SU-DHL-6 (cell line): ENCODE data around the gene ARSD.
"Not testable (repeated sequence)": the region's sequence is repeated elsewhere in the genome, so short reads cannot be mapped to it uniquely, and the experiment has no call there.

Source experiments
- H2AFZ ChIP-seq: fragments of 200-600 bp; sonication (generic); 2 replicates; pipeline ENCODE4 v1.6.1; 2014; ENCODE audit warnings: low read depth, mild to moderate bottlenecking, moderate library complexity, mixed read lengths, antibody characterized with exemption, low read length; ENCODE audit not compliant: severe bottlenecking
- H3F3A ChIP-seq: fragments of 200-600 bp; shearing (Covaris generic); 2 replicates; pipeline ENCODE4 v1.6.0; 2016; ENCODE audit warnings: antibody characterized with exemption, mild to moderate bottlenecking; ENCODE audit not compliant: insufficient read depth
- H3K27ac ChIP-seq: fragments of 200-600 bp; sonication (generic); 2 replicates; pipeline ENCODE4 v1.5.1; 2016; ENCODE audit warnings: low read depth, mild to moderate bottlenecking, low read length, moderate library complexity, mixed read lengths
- H3K27me3 ChIP-seq: fragments of 200-600 bp; sonication (generic), shearing (Covaris generic); 2 replicates; pipeline ENCODE4 v1.6.0; 2014; ENCODE audit warnings: mild to moderate bottlenecking, low read length
- H3K36me3 ChIP-seq: fragments of 200-600 bp; sonication (generic); 2 replicates; pipeline ENCODE4 v1.6.1; 2014; ENCODE audit warnings: mild to moderate bottlenecking, low read length, mixed read lengths
- H3K4me2 ChIP-seq: fragments of 300-600, 200-600 bp; shearing (Covaris generic), sonication (generic); 2 replicates; pipeline ENCODE4 v1.6.0; 2014; ENCODE audit warnings: low read length, low read depth, mild to moderate bottlenecking; ENCODE audit not compliant: poor library complexity, severe bottlenecking
- H3K4me3 ChIP-seq: fragments of 200-600 bp; sonication (generic); 2 replicates; pipeline ENCODE4 v1.5.1; 2014; ENCODE audit warnings: antibody characterized with exemption, low read length, mild to moderate bottlenecking, mixed read lengths; ENCODE audit not compliant: insufficient read depth, poor library complexity, severe bottlenecking
- H3K79me2 ChIP-seq: fragments of 200-600 bp; sonication (generic); 2 replicates; pipeline ENCODE4 v1.6.1; 2014; ENCODE audit warnings: mild to moderate bottlenecking, low read length, moderate library complexity; ENCODE audit not compliant: insufficient read depth
- H3K9ac ChIP-seq: fragments of 200-600 bp; sonication (generic); 2 replicates; pipeline ENCODE4 v1.7.0; 2014; ENCODE audit warnings: mild to moderate bottlenecking, low read length
- H3K9me2 ChIP-seq: fragments of 200-600 bp; sonication (generic); replicated peaks from 2 replicates; pipeline ENCODE4 v1.6.1; 2014; ENCODE audit warnings: low read length; ENCODE audit not compliant: insufficient read depth
- H3K9me3 ChIP-seq: fragments of 200-600 bp; sonication (generic); 2 replicates; pipeline ENCODE4 v1.6.1; 2014; ENCODE audit warnings: low read length, mixed read lengths; ENCODE audit not compliant: insufficient read depth
- H4K20me1 ChIP-seq: fragments of 200-600 bp; sonication (generic); 2 replicates; pipeline ENCODE4 v1.6.1; 2014; ENCODE audit warnings: low read depth, mild to moderate bottlenecking, antibody characterized with exemption, low read length, moderate library complexity, mixed read lengths
- CTCF ChIP-seq: fragments of 200-600 bp; sonication (generic); IDR thresholded peaks from one replicate; pipeline ENCODE4 v1.5.1; 2017; ENCODE audit warnings: antibody characterized with exemption, mild to moderate bottlenecking, low read length, moderate library complexity; ENCODE audit not compliant: insufficient read depth, poor library complexity, severe bottlenecking
- EZH2phosphoT487 ChIP-seq: fragments of 200-600 bp; sonication (generic), shearing (Covaris generic); conservative IDR thresholded peaks from 2 replicates; pipeline ENCODE4 v1.6.1; 2018; ENCODE audit warnings: mild to moderate bottlenecking, antibody characterized with exemption, low read length, moderate library complexity, mixed read lengths

Gene ARSD

DNA sequence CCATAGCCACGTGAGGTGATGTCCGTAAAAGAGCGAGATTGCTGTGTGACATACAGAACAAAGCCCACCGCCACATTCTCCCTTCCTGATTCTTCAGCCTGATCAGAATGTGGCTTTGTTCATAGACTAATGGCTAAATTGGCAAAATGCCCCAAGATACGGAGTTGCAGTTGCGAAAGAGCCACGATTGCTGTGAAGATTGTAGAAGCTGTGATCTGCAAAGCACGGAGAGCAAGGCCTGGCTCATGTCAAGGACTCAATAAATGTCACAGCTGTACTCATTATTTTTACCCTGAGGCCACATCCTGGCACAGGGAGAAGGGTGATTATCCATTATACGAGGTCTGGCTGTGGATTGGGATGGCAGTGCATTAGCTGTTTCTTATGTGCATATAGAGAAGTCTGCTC is 34.2 kb downstream of the ARSD start:
- no peaks in the 10 kb centered on the region for H3K9me2 ChIP-seq
- H3K36me3 ChIP-seq: no peaks in the 10 kb centered on the region
- H3K4me2 ChIP-seq: no peak overlapping the region
- no peaks in the 10 kb centered on the region for H3K9me3 ChIP-seq
- no peak overlapping the region for H2AFZ ChIP-seq
- no peak overlapping the region for H3K27ac ChIP-seq
- no peaks in the 10 kb centered on the region for H3F3A ChIP-seq
- no peak overlapping the region for H3K4me3 ChIP-seq
- TF ChIP-seq EZH2phosphoT487: no peak
- no peak for TF ChIP-seq CTCF
- H4K20me1 ChIP-seq: no peaks in the 10 kb centered on the region
- H3K9ac ChIP-seq: no peak overlapping the region
- H3K79me2 ChIP-seq: no peaks in the 10 kb centered on the region
- H3K27me3 ChIP-seq: no peaks in the 10 kb centered on the region

DNA sequence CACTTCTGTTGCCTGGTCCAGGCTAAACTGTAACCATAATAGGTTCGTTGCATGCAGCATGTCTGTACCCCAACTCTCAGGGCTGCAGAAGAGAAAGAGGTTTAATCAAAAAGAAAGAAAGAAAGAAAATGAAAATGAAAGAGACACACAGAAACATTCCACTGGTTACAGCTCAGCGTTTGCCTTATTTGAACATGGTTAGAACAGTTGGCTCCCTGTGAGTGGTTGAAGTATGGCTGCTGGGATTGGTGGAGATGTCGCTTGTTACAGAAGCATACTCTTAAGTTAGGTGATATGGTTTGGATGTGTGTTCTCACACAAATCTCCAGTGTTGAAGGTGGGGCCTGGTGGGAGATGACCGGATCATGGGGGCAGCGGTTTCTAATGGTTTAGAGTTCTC is 36.3 kb downstream of the ARSD start:
- no peaks in the 10 kb centered on the region for H3K9me2 ChIP-seq
- no peak overlapping the region for H3K9ac ChIP-seq
- no peak for TF ChIP-seq EZH2phosphoT487
- TF ChIP-seq CTCF: no peak
- no peaks in the 10 kb centered on the region for H3K79me2 ChIP-seq
- no peak overlapping the region for H3K4me3 ChIP-seq
- no peak overlapping the region for H3K27ac ChIP-seq
- no peaks in the 10 kb centered on the region for H4K20me1 ChIP-seq
- H3K27me3 ChIP-seq: no peaks in the 10 kb centered on the region
- H3F3A ChIP-seq: no peaks in the 10 kb centered on the region
- H2AFZ ChIP-seq: no peak overlapping the region
- H3K4me2 ChIP-seq: no peak overlapping the region
- H3K36me3 ChIP-seq: no peaks in the 10 kb centered on the region
- H3K9me3 ChIP-seq: no peaks in the 10 kb centered on the region

- H2AFZ ChIP-seq, H3F3A ChIP-seq, H3K9ac ChIP-seq, H3K27me3 ChIP-seq, H3K27ac ChIP-seq, H3K36me3 ChIP-seq, H3K4me2 ChIP-seq, H3K9me3 ChIP-seq, H3K9me2 ChIP-seq, H3K79me2 ChIP-seq, H3K4me3 ChIP-seq, H4K20me1 ChIP-seq: not testable (repeated sequence)
Measured at GRCh38 chrX:2890536-2891460, 38.3 kb downstream of the ARSD start.

GRCh38 chrX:2889706-2890490 is 39.2 kb downstream of the ARSD start:
- not testable (repeated sequence) for H3K27ac ChIP-seq, H3K4me3 ChIP-seq, H3K9ac ChIP-seq

More at GRCh38 chrX:2889706-2890490, 39.2 kb downstream of the ARSD start:
- H2AFZ ChIP-seq, H3K9me2 ChIP-seq, H3K36me3 ChIP-seq, H3K9me3 ChIP-seq, H3K79me2 ChIP-seq, H3K27me3 ChIP-seq, H3K4me2 ChIP-seq, H3F3A ChIP-seq, H4K20me1 ChIP-seq: not testable (repeated sequence)
